Omental fat pad (tissue), 4 donors: Measurements from ENCODE around the gene EIF4G3. TPM values are rescaled to one million over a fixed set of nuclear protein-coding genes. Genes with fewer than 3 reads are reported as not detected.

ENCODE experiments used
- ATAC-seq: fragments of 150-250 bp; one replicate; pipeline ENCODE4 v1.9.1; 2016; ENCODE audit warnings: mild to moderate bottlenecking, moderate library complexity; ENCODE audit not compliant: low FRiP score
- DNase-seq: peaks from one replicate; pipeline ENCODE4 v3.0.0-alpha.2; 2019; ENCODE audit warnings: low spot score
- total RNA-seq, 4 donors: library from RNA; depleted of rRNA; stranded (reverse); fragments of >200 nt; gene quantifications; one replicate each; pipeline ENCODE4 v1.1.0, GENCODE V29; 2016
- TF ChIP-seq, protein P1 (sequence below), 3 donors: fragments of 450-650 bp; IDR thresholded peaks; one replicate each; pipeline ENCODE4 v1.5.1; 2016 to 2017; ENCODE audit warnings: antibody characterized with exemption in 3 of 3, mild to moderate bottlenecking in 3 of 3, moderate library complexity in 2 of 3

The EIF4G3 gene
- total RNA-seq, 4 donors from 2014 or later = 50.2 to 69.5 (median 51.8) TPM

DNA sequence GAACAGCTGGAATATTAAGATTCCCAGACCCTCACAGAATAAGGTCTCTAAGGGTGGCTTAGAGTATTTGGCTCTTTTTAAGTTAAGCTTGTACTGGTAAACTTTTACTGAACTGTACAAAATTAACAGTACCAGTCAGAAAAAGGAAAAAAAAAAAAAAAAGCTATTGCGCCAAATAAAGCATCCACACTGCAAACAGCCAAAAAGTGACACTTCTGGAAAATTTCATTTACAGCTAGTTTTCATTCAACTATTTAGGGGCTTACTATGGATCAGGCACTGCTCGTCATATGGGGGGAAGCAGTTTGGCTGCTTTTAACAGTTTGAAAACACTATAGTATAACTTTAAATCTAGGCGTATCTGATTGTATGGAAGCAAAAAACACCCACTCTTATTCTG is 139.6 kb downstream of the EIF4G3 start:
- no peak for ATAC-seq
- DNase-seq = no peak
- TF ChIP-seq, protein P1, sequence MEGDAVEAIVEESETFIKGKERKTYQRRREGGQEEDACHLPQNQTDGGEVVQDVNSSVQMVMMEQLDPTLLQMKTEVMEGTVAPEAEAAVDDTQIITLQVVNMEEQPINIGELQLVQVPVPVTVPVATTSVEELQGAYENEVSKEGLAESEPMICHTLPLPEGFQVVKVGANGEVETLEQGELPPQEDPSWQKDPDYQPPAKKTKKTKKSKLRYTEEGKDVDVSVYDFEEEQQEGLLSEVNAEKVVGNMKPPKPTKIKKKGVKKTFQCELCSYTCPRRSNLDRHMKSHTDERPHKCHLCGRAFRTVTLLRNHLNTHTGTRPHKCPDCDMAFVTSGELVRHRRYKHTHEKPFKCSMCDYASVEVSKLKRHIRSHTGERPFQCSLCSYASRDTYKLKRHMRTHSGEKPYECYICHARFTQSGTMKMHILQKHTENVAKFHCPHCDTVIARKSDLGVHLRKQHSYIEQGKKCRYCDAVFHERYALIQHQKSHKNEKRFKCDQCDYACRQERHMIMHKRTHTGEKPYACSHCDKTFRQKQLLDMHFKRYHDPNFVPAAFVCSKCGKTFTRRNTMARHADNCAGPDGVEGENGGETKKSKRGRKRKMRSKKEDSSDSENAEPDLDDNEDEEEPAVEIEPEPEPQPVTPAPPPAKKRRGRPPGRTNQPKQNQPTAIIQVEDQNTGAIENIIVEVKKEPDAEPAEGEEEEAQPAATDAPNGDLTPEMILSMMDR (IDR thresholded peaks at IDR 0.05) = no peak

DNA sequence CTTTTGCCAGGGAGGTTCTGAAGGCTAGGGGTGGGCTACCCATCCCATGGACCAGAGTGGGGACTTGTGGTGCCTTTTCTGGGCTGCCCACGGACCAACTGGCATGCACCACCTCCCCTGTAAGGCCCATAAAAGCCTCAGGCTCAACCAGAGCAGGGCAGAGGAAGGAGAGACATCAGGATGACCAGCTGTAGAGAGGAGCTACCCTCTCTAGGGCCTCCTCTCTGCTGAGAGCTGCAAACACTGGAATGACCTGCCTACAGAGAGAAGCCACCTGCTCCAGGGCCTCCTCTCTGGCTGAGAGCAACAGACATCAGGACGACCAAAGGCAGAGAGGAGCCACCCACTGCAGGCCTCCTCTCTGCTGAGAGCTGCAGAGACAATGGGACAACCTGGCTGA is 140.9 kb downstream of the EIF4G3 start:
- DNase-seq (no peak), ATAC-seq (no peak)
- TF ChIP-seq, protein P1 (IDR thresholded peaks at IDR 0.05) = no peak

DNA sequence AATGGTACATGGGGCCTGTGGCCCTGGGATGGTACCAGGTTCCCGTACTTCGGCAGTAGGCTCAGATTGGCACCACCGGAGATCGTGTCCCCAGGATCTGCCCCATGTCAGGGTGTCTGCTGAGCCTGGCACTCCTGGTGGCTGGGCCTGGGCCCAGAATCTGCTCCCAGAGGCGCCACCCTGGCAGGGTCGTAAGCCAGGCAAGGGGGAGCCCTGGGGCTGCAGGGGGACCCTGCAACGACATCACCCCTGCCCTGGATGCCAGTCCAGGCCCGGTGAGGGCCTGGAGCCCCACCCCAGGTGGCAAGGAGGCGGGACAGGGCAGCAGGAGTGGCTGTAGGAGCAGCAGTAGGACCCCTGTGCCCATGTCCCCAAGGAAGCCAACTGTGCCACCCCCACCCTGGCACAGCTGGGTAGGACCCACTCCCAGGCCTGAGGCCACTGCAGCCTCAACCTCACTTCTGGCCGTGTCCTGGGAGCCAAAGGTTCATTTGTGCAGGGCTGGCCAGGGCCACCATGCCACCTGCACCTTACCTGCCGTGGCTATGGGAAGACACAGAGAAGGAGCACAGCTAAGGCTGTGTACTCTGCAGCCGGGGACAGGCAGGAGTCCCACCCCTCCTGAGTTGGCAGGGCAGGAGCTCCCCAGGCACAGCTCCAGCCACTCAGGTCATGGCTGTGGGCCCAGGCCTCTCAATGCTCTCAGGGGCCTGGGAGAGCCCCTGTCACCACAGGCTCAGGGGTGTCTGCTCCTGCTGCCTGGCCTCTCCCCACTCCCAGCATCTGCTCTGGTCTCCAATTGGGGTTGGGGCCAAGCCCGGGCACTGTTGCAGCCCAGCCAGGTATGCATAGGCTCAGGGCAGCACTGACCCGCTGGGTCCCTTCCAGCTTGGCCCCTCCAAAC is 141.7 kb downstream of the EIF4G3 start:
- ATAC-seq = peak; percentile 32
- DNase-seq = no peak
- TF ChIP-seq, protein P1 (IDR thresholded peaks at IDR 0.05) = no peak

DNA sequence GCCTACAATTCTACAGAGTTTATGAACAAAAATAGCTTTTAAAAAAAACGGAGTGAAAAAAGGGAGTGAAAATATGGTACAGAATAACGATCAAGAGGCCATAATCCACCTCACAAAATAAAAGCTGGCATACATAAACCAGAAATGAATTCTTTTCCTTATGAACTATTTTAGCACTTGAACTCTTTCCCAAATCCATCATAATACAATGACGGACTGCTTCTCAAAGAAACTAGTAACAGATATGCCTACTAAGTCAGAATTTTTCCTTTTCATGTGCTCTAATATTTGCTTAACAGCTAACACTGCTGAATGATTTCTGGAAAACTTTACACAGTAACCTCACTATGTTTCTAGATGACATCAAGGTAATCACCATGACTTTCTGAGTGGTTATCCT is 144.0 kb downstream of the EIF4G3 start:
- TF ChIP-seq, protein P1 (IDR thresholded peaks at IDR 0.05) = no peak
- DNase-seq (no peak), ATAC-seq (no peak)

DNA sequence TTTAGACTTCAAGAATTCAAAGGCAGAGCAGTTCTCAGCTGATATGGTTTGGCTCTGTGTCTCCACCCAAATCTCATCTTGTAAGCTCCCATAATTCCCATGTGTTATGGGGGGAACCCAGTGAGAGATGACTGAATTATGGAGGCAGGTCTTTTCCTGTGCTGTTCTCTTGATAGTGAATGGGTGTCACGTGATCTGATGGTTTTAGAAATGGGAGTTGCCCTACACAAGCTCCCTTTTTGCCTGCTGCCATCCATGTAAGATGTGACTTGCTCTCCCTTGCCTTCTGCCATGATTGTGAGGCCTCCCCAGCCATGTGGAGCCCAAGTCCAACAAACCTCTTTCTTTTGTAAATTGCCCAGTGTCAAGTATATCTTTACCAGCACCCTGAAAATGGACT is 146.5 kb downstream of the EIF4G3 start:
- ATAC-seq (no peak), DNase-seq (no peak)
- TF ChIP-seq, protein P1 (IDR thresholded peaks at IDR 0.05) = no peak

DNA sequence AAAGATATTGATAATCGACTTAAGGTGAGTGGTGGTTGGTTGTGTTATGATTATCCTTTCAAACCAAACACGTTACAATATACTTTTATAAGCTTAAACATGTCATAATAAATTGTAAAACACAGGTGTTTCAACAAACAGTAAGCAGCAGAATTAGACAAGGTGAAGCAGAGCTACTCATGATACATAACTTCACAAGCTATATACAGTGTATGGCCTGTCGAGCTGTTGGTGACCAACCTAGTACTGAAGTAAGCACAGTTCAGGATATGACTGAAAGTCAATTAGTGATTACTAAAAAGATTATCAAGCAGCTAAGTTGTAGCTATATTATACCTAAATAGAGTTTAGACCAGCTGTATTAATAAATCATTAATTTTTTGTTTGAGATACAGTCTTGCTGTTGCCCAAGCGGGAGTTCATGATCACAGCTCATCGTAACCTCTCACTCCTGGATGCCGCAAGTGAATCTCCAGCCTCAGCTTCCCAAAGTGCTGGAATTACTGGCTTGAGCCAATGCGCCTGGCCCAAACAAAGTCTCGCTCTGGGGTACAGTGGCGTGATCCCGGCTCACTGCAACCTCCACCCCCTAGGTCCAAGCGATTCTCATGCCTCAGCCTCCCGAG is 148.1 kb downstream of the EIF4G3 start:
- ATAC-seq = no peak

More for the DNA sequence above, 148.1 kb downstream of the EIF4G3 start:
- no peak for DNase-seq
- TF ChIP-seq, protein P1 (IDR thresholded peaks at IDR 0.05) = no peak
